Activated CD4-positive, CD25-positive, alpha-beta regulatory T cell treated with anti-CD3 and anti-CD28 coated beads, Interleukin-2, amount 50 U/mL, for 16 hours (primary cell): ENCODE results near the gene MYBPC2.
"Not testable (repeated sequence)": the region's sequence is repeated elsewhere in the genome, so short reads cannot be mapped to it uniquely, and the experiment has no call there.

ENCODE experiments used
- DNase-seq: peaks from one replicate; pipeline ENCODE4 v3.0.0-alpha.2; 2020; ENCODE audit warnings: low read depth, low spot score

MYBPC2 gene

GRCh38 chr19:50427997-50428425 lies 4.7 kb upstream of the MYBPC2 start:
- no peak for DNase-seq

- no peak for DNase-seq
Observed at GRCh38 chr19:50428772-50429463, 3.8 kb upstream of the MYBPC2 start.

DNA sequence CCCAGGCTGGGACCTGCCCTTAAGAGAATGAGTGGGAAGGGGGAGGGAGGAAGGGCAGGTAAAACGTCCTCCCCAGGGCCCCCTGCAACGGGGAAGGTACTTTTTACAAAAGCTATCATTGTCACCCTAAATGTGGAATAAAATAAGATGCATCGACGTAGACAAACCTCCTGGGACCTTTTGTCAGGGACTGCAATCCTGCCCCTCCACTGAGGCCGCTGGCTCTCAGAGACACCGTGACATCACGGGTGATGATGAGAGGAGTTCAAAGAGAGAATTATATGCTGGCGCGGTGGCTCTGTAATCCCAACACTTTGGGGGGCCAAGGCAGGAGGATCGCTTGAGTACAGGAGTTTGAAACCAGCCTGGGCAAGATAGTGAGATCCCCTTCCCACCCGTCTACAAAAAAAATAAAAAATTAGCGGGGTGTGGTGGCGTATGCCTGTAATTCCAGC lies 1.8 kb upstream of the MYBPC2 start:
- no peak for DNase-seq

DNA sequence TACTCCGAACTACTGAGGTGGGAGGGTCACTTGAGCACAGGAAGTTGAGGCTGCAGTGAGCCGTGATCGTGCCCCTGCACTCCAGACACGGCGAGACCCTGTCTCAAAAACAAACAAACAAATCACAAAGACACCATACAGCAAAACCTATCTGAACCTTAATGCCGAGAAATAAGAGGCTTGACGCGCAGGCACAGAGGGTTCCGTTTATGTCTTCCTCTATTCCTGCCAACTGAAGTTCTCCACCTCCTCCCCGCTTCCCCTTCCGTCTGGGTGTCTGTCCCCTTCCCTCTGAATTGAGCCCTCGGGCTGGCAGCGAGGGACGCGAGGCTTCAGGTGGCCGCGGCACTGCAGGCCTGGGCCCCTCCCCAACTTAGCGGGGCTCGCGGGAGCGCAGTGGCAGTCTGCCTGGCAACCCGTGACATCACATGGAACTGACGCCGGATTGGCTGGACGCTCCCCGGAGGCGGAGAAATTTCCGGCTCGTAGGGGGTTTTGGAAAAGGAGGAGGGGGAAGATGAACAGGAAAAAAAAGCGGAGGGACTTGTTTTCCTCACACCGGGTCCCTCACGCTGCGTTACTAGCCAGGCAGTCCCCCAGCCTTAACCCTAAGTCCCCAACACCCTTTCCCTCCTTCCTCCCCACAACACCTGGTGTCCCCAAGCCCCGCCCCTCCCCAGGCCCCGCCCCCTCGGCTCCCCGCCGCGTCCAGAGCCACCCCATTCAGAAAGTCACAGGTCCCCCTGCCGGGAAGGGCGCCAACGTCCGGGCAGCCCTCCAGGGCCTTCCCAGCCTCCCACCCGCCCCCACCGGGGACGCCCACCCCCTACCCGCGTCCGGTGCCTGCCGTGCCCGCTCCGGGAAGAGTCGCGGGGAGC lies 1.1 kb upstream of the MYBPC2 start:
- peak; percentile 75 for DNase-seq

GRCh38 chr19:50433201-50434180 lies 799 bp downstream of the MYBPC2 start:
- DNase-seq: no peak

- DNase-seq: no peak
Observed at GRCh38 chr19:50434525-50434924, 1.8 kb downstream of the MYBPC2 start.

DNA sequence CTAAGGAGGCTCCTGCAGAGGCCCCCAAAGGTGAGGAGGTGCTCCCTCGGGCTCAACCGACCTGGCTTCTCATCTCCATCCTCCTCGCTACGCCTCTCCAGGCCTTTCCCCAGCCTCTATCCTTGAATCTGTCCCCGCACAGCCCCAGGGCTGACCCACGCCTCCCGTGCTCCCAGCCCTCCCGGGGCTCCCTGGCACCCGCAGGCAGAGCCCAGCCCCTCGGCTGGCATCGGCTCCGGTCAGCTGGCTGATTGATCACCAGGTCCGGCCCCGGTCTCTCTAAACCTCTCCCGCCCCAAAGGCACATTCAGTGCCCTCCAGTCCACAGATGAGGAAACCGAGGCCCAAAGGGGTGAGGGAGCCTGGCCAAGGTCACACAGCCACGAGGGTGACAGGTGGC lies 2.5 kb downstream of the MYBPC2 start:
- no peak for DNase-seq

GRCh38 chr19:50435627-50436026 lies 2.9 kb downstream of the MYBPC2 start:
- DNase-seq: no peak

- no peak for DNase-seq
Observed at GRCh38 chr19:50437862-50438449, 5.3 kb downstream of the MYBPC2 start.

GRCh38 chr19:50439130-50439529 lies 6.4 kb downstream of the MYBPC2 start:
- DNase-seq: not testable (repeated sequence)

GRCh38 chr19:50444059-50444458 lies 11.4 kb downstream of the MYBPC2 start:
- DNase-seq: no peak

GRCh38 chr19:50447053-50447452 lies 14.4 kb downstream of the MYBPC2 start:
- no peak for DNase-seq

GRCh38 chr19:50447750-50448149 lies 15.1 kb downstream of the MYBPC2 start:
- DNase-seq: no peak

DNA sequence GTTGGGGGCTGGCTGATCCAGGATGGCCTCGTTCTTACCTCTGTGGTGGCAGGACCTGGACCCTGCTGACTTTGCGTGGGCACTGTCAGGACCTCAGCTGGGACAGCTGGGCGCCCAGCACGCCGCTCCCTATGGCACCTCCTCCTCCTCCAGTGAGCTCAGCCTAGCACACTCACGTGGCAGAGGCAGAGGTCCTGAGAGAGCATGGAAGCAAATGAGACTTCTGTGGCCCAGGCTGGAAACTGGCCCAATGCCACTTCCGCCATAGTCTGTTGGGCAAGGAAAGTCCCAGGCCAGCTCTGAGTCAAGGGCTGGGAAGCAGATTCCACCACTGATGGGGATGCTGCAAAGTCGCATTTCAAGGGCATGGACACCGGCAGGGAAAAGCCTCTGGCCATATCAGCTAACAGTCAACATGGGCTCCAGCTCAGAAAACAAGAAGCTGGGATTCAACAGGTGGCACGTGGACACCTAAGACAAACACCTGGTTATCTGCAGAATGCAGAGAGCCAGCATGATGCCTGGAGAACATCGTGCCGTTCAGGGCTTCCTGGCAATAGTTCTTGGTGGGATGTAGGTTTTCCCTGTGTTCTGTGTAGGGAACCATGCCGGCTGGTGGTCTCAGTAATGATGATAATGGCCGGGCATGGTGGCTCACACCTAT lies 16.7 kb downstream of the MYBPC2 start:
- no peak for DNase-seq

DNA sequence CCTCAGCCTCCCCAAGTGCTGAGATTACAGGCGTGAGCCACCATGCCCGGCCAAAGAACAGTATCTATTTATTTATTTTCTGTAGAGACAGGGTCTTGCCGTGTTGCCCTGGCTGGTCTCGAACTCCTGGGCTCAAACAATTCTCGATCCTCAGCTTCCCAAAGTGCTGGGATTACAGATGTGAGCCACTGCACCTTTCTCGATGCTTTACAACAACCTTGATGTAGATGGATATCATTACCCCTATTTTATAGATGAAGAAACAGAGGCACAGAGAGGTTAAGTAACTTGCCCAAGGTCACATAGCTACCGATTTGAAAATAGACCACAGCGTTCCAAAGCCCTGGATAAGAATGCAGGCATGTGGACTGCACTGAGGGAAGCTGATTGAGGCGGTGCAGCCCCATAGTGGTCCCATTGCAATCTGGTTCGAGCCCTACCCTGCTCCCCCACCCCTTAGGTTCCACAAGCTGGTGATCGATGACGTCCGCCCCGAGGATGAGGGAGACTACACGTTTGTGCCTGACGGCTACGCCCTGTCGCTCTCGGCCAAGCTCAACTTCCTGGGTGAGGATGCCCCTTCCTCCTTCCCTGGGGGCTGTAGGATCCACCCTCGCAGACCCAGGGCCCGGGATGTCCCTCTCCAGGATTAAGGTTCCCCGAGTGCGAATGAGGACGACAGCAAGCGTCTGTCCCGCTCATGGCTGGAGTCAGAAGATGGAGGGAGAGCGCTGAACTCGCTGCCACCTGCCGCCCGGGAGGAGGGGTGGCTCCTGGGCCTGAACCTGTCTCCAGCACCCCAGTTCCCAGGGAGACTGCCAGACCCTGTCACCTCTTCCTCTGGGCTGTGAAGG lies 17.9 kb downstream of the MYBPC2 start:
- no peak for DNase-seq

GRCh38 chr19:50451223-50451534 lies 18.5 kb downstream of the MYBPC2 start:
- DNase-seq: no peak

GRCh38 chr19:50453243-50453642 lies 20.6 kb downstream of the MYBPC2 start:
- no peak for DNase-seq

GRCh38 chr19:50455992-50456391 lies 23.3 kb downstream of the MYBPC2 start:
- no peak for DNase-seq

DNA sequence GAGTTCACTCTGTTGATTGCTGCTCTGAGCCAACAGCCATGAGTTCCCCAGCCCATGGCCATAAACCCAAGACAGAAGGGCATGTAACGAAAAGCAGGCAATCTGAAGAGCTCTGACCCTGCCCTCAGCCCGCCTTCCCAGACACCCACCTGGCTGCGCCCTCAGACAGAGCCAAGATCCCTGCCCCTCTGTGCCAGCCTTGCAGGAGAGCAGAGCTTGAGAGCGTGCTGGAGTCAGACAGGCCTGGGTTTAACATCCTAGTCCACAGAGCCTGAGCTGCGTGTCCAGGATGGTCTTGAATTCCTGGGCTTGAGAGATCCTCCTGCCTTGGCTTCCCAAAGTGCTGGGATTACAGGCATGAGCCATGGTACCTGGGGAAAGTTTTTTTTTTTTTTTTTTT lies 24.6 kb downstream of the MYBPC2 start:
- DNase-seq: no peak
